ENCODE results near the gene AP1G2. TPM values are rescaled to one million over a fixed set of nuclear protein-coding genes. Genes with fewer than 3 reads are reported as not detected.

AP1G2 gene
- total RNA-seq, 1 experiment from 2014 or later = 69.7 TPM

- H3K9ac ChIP-seq (ENCODE audit: low read length) = no peak overlapping the region
- no peaks in the 10 kb centered on the region for H3K9me2 ChIP-seq (replicated peaks; ENCODE audit: low read length)
- intact Hi-C loops (cut with micrococcal nuclease) = no loop called here
- no peaks in the 10 kb centered on the region for H3K36me3 ChIP-seq (ENCODE audit: low read depth, low read length)
- H3K27ac ChIP-seq (ENCODE audit: low read length) = no peak overlapping the region
- no peak for DNase-seq
- ChIA-PET CTCF (interaction anchor here (0.6 kb wide), 1 partner anchor 584 kb away, joined by 3 read pairs; no protein-coding TSS in a partner anchor), POLR2A (ENCODE audit: unreplicated experiment) (no interaction called here)
- no peaks in the 10 kb centered on the region for H3K27me3 ChIP-seq (ENCODE audit: low read length)
- ATAC-seq = no peak
- no peak overlapping the region for H2AFZ ChIP-seq (ENCODE audit: low read length)
- no peaks in the 10 kb centered on the region for H3K79me2 ChIP-seq (ENCODE audit: low read length)
- no peaks in the 10 kb centered on the region for H3K9me3 ChIP-seq (ENCODE audit: low read length)
- H3F3A ChIP-seq (ENCODE audit: low read length, unreplicated experiment) = no peaks in the 10 kb centered on the region
- no peaks in the 10 kb centered on the region for H4K20me1 ChIP-seq (ENCODE audit: low read length)
- BruUV-seq (replicated peaks) = no TSS peak
- no peak overlapping the region for H3K4me3 ChIP-seq (ENCODE audit: low read length)
- no peak overlapping the region for H3K4me2 ChIP-seq (ENCODE audit: low read length)
- TF ChIP-seq EZH2phosphoT487 (IDR thresholded peaks at IDR 0.05; ENCODE audit: borderline replicate concordance, low read length) (no peak), EZH2 (IDR thresholded peaks at IDR 0.05; ENCODE audit: low read length, unreplicated experiment) (no peak), CTCF (conservative IDR thresholded peaks at IDR 0.05; ENCODE audit: low read depth, low read length) (no peak)
- no peaks in the 10 kb centered on the region for H3K4me1 ChIP-seq (ENCODE audit: insufficient read depth, low read length)
Measured at GRCh38 chr14:23524954-23525353, 42.6 kb downstream of the AP1G2 start.

GRCh38 chr14:23523229-23524016 lies 44.2 kb downstream of the AP1G2 start:
- Histone ChIP-seq H2AFZ (ENCODE audit: low read length) (no peak overlapping the region), H3K9ac (ENCODE audit: low read length) (no peak overlapping the region), H3K27ac (ENCODE audit: low read length) (no peak overlapping the region), H3K36me3 (ENCODE audit: low read depth, low read length) (no peaks in the 10 kb centered on the region), H3K4me3 (ENCODE audit: low read length) (no peak overlapping the region), H4K20me1 (ENCODE audit: low read length) (no peaks in the 10 kb centered on the region), H3K4me2 (ENCODE audit: low read length) (no peak overlapping the region), H3F3A (ENCODE audit: low read length, unreplicated experiment) (no peaks in the 10 kb centered on the region), H3K9me3 (ENCODE audit: low read length) (no peaks in the 10 kb centered on the region), H3K9me2 (replicated peaks; ENCODE audit: low read length) (no peaks in the 10 kb centered on the region), H3K4me1 (ENCODE audit: insufficient read depth, low read length) (no peaks in the 10 kb centered on the region), H3K79me2 (ENCODE audit: low read length) (no peaks in the 10 kb centered on the region), H3K27me3 (ENCODE audit: low read length) (no peaks in the 10 kb centered on the region)
- no TSS peak for BruUV-seq (replicated peaks)
- no peak for DNase-seq
- ChIA-PET POLR2A (ENCODE audit: unreplicated experiment) (no interaction called here), CTCF (no interaction called here)
- TF ChIP-seq EZH2phosphoT487 (IDR thresholded peaks at IDR 0.05; ENCODE audit: borderline replicate concordance, low read length) (no peak), CTCF (conservative IDR thresholded peaks at IDR 0.05; ENCODE audit: low read depth, low read length) (no peak), EZH2 (IDR thresholded peaks at IDR 0.05; ENCODE audit: low read length, unreplicated experiment) (no peak)
- intact Hi-C loops (cut with micrococcal nuclease) = no loop called here
- no peak for ATAC-seq

DNA sequence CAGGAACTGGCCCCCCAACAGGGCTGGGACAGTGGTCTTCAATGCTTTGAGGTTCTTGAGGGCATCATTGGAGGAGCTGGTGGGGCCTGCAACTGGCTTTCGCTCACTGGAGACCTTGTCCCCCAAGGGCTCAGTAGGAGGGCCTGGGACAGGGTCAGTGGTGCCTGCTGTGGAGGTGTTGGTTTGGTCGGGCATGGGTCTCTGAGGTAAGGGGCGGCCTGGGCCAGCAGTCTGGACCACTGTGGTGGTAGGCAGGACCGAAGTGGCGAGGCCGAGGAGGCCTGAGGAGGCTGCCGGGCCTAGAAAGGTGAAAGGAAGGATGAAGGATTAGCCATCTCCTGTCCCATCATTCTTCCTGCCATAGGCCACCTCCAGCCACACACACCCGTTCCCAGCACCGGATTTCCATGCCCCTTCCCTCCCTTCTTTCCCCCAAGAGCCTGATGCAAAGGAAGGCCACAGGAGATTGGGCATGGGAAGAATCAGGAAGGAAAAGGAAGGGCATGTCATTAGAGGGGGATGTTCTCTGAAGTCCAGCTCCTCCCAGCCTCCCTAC lies 44.9 kb downstream of the AP1G2 start:
- CTCF ChIA-PET = no interaction called here
- Histone ChIP-seq H3K79me2 (ENCODE audit: low read length) (no peaks in the 10 kb centered on the region), H3K36me3 (ENCODE audit: low read depth, low read length) (no peaks in the 10 kb centered on the region), H3K27me3 (ENCODE audit: low read length) (no peaks in the 10 kb centered on the region), H2AFZ (ENCODE audit: low read length) (no peak overlapping the region), H3K27ac (ENCODE audit: low read length) (no peak overlapping the region), H3F3A (ENCODE audit: low read length, unreplicated experiment) (no peaks in the 10 kb centered on the region), H3K9me3 (ENCODE audit: low read length) (no peaks in the 10 kb centered on the region), H4K20me1 (ENCODE audit: low read length) (no peaks in the 10 kb centered on the region), H3K9me2 (replicated peaks; ENCODE audit: low read length) (no peaks in the 10 kb centered on the region), H3K4me2 (ENCODE audit: low read length) (no peak overlapping the region), H3K4me3 (ENCODE audit: low read length) (no peak overlapping the region), H3K9ac (ENCODE audit: low read length) (no peak overlapping the region), H3K4me1 (ENCODE audit: insufficient read depth, low read length) (no peaks in the 10 kb centered on the region)
- DNase-seq (no peak), ATAC-seq (no peak)
- POLR2A ChIA-PET (ENCODE audit: unreplicated experiment) = no interaction called here
- intact Hi-C loops (cut with micrococcal nuclease) = no loop called here
- TF ChIP-seq CTCF (conservative IDR thresholded peaks at IDR 0.05; ENCODE audit: low read depth, low read length) = no peak
- no peak for TF ChIP-seq EZH2phosphoT487 (IDR thresholded peaks at IDR 0.05; ENCODE audit: borderline replicate concordance, low read length)
- TF ChIP-seq EZH2 (IDR thresholded peaks at IDR 0.05; ENCODE audit: low read length, unreplicated experiment) = no peak
- no TSS peak for BruUV-seq (replicated peaks)

Data from PC-3 (cell line).